Spleen (tissue), 11 donors: ENCODE results near the gene OSTF1. TPM values are rescaled to one million over a fixed set of nuclear protein-coding genes. Genes with fewer than 3 reads are reported as not detected.

Experiments
- DNase-seq: peaks from one replicate; pipeline ENCODE4 v3.0.0-alpha.2; 2020
- H3K27ac ChIP-seq, 8 donors: fragments of 200-600 bp; sonication (generic) in 7 of 8; 1 replicate in 4 of 8; 2 replicates in 4 of 8; pipeline versions ENCODE4 v1.5.0 to v1.8.0; 2016 to 2021; ENCODE audit warnings: inconsistent platforms in 4 of 8, mild to moderate bottlenecking in 4 of 8, moderate library complexity in 1 of 8
- H3K27me3 ChIP-seq, 7 donors: fragments of 200-600 bp; sonication (generic) in 6 of 7; replicated peaks in 1 of 7; 1 replicate in 4 of 7; 2 replicates in 3 of 7; pipeline versions ENCODE4 v1.5.0 to v1.8.0; 2016 to 2021; ENCODE audit warnings: inconsistent platforms in 3 of 7, mild to moderate bottlenecking in 1 of 7
- H3K36me3 ChIP-seq, 6 donors: fragments of 200-600 bp; sonication (generic) in 5 of 6; 1 replicate in 4 of 6; 2 replicates in 2 of 6; pipeline versions ENCODE4 v1.5.0 to v1.8.0; 2016 to 2021; ENCODE audit warnings: inconsistent platforms in 2 of 6
- H3K4me1 ChIP-seq, 6 donors: fragments of 200-600 bp; sonication (generic) in 5 of 6; 1 replicate in 3 of 6; 2 replicates in 3 of 6; pipeline versions ENCODE4 v1.5.0 to v1.8.0; 2016 to 2021; ENCODE audit warnings: inconsistent platforms in 3 of 6
- H3K4me3 ChIP-seq, 8 donors: fragments of 200-600 bp; sonication (generic) in 7 of 8; 1 replicate in 4 of 8; 2 replicates in 4 of 8; pipeline versions ENCODE4 v1.5.0 to v1.8.0; 2016 to 2021; ENCODE audit warnings: inconsistent platforms in 4 of 8, mild to moderate bottlenecking in 4 of 8, moderate library complexity in 2 of 8
- H3K9me3 ChIP-seq, 8 donors: fragments of 200-600 bp; sonication (generic) in 7 of 8; 1 replicate in 4 of 8; 2 replicates in 4 of 8; pipeline versions ENCODE4 v1.5.0 to v1.8.0; 2016 to 2021; ENCODE audit warnings: inconsistent platforms in 4 of 8
- CTCF ChIP-seq, 11 experiments: fragments of 200-600 bp in 7 of 11; fragments of 450-650 bp in 4 of 11; sonication (generic) in 4 of 11; IDR thresholded peaks in 8 of 11; conservative IDR thresholded peaks in 3 of 11; 1 replicate in 7 of 11; 2 replicates in 4 of 11; pipeline versions ENCODE4 v1.4.0 to v1.8.0; 2016 to 2021; ENCODE audit warnings: antibody characterized with exemption in 11 of 11, inconsistent platforms in 4 of 11, mild to moderate bottlenecking in 1 of 11
- POLR2A ChIP-seq, 3 donors: fragments of 450-650 bp; IDR thresholded peaks; one replicate each; pipeline ENCODE4 v1.5.1; 2017; ENCODE audit warnings: antibody characterized with exemption in 3 of 3, mild to moderate bottlenecking in 1 of 3
- POLR2AphosphoS5 ChIP-seq, 3 donors: sonication (generic); formaldehyde crosslinking; IDR thresholded peaks; one replicate each; pipeline ENCODE4 v1.5.1; 2017; ENCODE audit warnings: antibody characterized with exemption in 3 of 3
- WGBS, 5 donors: extraction: QIAGEN DNeasy Blood & Tissue Kit in 3 of 5; methylation state at CpG; one replicate each; pipeline versions ENCODE4 v1.1.5 to v1.1.7; 2013 to 2018; 5-methylcytosine and 5-hydroxymethylcytosine counted together
- intact Hi-C: fragments of 100-400 bp; cut with DNase I; formaldehyde crosslinking; loops from one replicate; pipeline ENCODE4 v1.15.0; 2023; ENCODE audit warnings: low total_unique reads
- polyA plus RNA-seq, 3 donors: library from polyadenylated mRNA; stranded (reverse); fragments of 200-250 nt; gene quantifications; one replicate each; pipeline ENCODE4 v1.2.1, GENCODE V29; 2013
- total RNA-seq, 7 donors: library from RNA; depleted of rRNA in 3 of 7; stranded (reverse); fragments of >200 nt in 3 of 7; fragmentation: NEBNext Ultra II Directional in 4 of 7; extraction: Animal tissue kit (Norgen Biotek cat#: 25700) in 4 of 7; gene quantifications; one replicate each; pipeline versions ENCODE4 v1.1.0 to v1.2.1, GENCODE V29; 2016 to 2021
- donor health status: healthy with polysubstance abuse.
- donor health status: DM: no; HTN: no; CAD: no; lungs with moderate emphysema.
- donor health status: DM: no; HTN: no; CAD: no.
- donor health status: Bipolar disorder and iron deficiency.
- donor health status: healthy.
- donor health status: DM: no; HTN: no; CAD: no.
- donor health status: DM: yes; HTN: yes; CAD: no.

The OSTF1 gene
- total and polyA plus RNA-seq, 10 donors: 58.4 to 123 (median 100) TPM

- no peak for DNase-seq
- Histone ChIP-seq H3K4me1 (no peaks in the 10 kb centered on the region), H3K36me3 (peaks cover 0 to 93% (median 19%) of the 10 kb centered on the region in 6 donors), H3K4me3 (no peak overlapping the region), H3K27me3 (no peaks in the 10 kb centered on the region), H3K9me3 (peaks cover 0 to 16% (median 12%) of the 10 kb centered on the region in 8 donors), H3K27ac (no peak overlapping the region)
- WGBS, 5 donors: 62 to 88% (median 72%) methylated on average over 2 of the region's 2 CpGs
- TF ChIP-seq POLR2A (IDR thresholded peaks at IDR 0.05): no peak
- TF ChIP-seq CTCF (IDR thresholded peaks at IDR 0.05 in 8 of 11, conservative IDR thresholded peaks at IDR 0.05 in 3 of 11): no peak
- intact Hi-C loops: no loop called here
These were observed 82.6 kb downstream of the OSTF1 start for GRCh38 chr9:75170898-75171360.

- intact Hi-C loops: no loop called here
- TF ChIP-seq CTCF (IDR thresholded peaks at IDR 0.05 in 8 of 11, conservative IDR thresholded peaks at IDR 0.05 in 3 of 11) (no peak), POLR2A (IDR thresholded peaks at IDR 0.05) (no peak), POLR2AphosphoS5 (IDR thresholded peaks at IDR 0.05) (no peak)
- WGBS, 5 donors: 95 to 97% (median 96%) methylated on average over 6 of the region's 6 CpGs
These were observed 87.1 kb downstream of the OSTF1 start for GRCh38 chr9:75175395-75175794.

GRCh38 chr9:75176037-75176436 is 87.7 kb downstream of the OSTF1 start:
- TF ChIP-seq CTCF (IDR thresholded peaks at IDR 0.05 in 8 of 11, conservative IDR thresholded peaks at IDR 0.05 in 3 of 11) (no peak), POLR2AphosphoS5 (IDR thresholded peaks at IDR 0.05) (no peak), POLR2A (IDR thresholded peaks at IDR 0.05) (no peak)
- no peaks in the 10 kb centered on the region for H3K4me1 ChIP-seq
- no peak overlapping the region for H3K4me3 ChIP-seq
- no peak for DNase-seq
- intact Hi-C loops: no loop called here
- H3K9me3 ChIP-seq: peaks cover 0 to 3% (median 0%) of the 10 kb centered on the region in 8 donors
- no peak overlapping the region for H3K27ac ChIP-seq
- H3K27me3 ChIP-seq: no peaks in the 10 kb centered on the region
- H3K36me3 ChIP-seq: peaks cover 0 to 50% (median 4%) of the 10 kb centered on the region in 6 donors

More at GRCh38 chr9:75175395-75175794, 87.1 kb downstream of the OSTF1 start:
- Histone ChIP-seq H3K36me3 (peaks cover 0 to 57% (median 6%) of the 10 kb centered on the region in 6 donors), H3K4me3 (no peak overlapping the region), H3K9me3 (peaks cover 0 to 3% (median 0%) of the 10 kb centered on the region in 8 donors), H3K27ac (no peak overlapping the region), H3K4me1 (no peaks in the 10 kb centered on the region), H3K27me3 (no peaks in the 10 kb centered on the region)
- no peak for DNase-seq

- intact Hi-C loops: loop anchor here (10.0 kb wide), 1 partner anchor 87 kb away; no protein-coding TSS in a partner anchor
- peaks cover 0 to 28% (median 6%) of the 10 kb centered on the region in 6 donors for H3K36me3 ChIP-seq
- H3K4me3 ChIP-seq: no peak overlapping the region
- WGBS, 5 donors: 83 to 92% (median 85%) methylated on average over 1 of the region's 1 CpG
- peaks cover 0 to 3% (median 0%) of the 10 kb centered on the region in 8 donors for H3K9me3 ChIP-seq
- H3K27ac ChIP-seq: no peak overlapping the region
- TF ChIP-seq CTCF (IDR thresholded peaks at IDR 0.05 in 8 of 11, conservative IDR thresholded peaks at IDR 0.05 in 3 of 11) (no peak), POLR2AphosphoS5 (IDR thresholded peaks at IDR 0.05) (no peak), POLR2A (IDR thresholded peaks at IDR 0.05) (no peak)
- no peak for DNase-seq
- H3K4me1 ChIP-seq: peaks cover 0 to 15% (median 4%) of the 10 kb centered on the region in 6 donors
- no peaks in the 10 kb centered on the region for H3K27me3 ChIP-seq
These were observed 93.4 kb downstream of the OSTF1 start for GRCh38 chr9:75181750-75182149.
